Progenitor cell of endocrine pancreas (in vitro differentiated cells): ENCODE data around the gene ABCD4. TPM values are rescaled to one million over a fixed set of nuclear protein-coding genes. Genes with fewer than 3 reads are reported as not detected.

Experiments
- DNase-seq: peaks from one replicate; pipeline ENCODE4 v3.0.0; 2021; ENCODE audit warnings: low spot score; ENCODE audit not compliant: unreplicated experiment
- H3K27ac Mint-ChIP-seq: 2 replicates; pipeline ENCODE4 v1.8.0; 2021; ENCODE audit warnings: mild to moderate bottlenecking, moderate library complexity, mixed read lengths
- H3K27me3 Mint-ChIP-seq: 2 replicates; pipeline ENCODE4 v1.8.0; 2021; ENCODE audit warnings: mixed read lengths
- H3K36me3 Mint-ChIP-seq: 2 replicates; pipeline ENCODE4 v1.8.0; 2022; ENCODE audit warnings: mixed read lengths; ENCODE audit not compliant: insufficient read depth
- H3K4me1 Mint-ChIP-seq: 2 replicates; pipeline ENCODE4 v1.8.0; 2021; ENCODE audit warnings: low read depth, mixed read lengths
- H3K4me3 Mint-ChIP-seq: 2 replicates; pipeline ENCODE4 v1.8.0; 2021; ENCODE audit warnings: low read depth, mild to moderate bottlenecking, moderate library complexity, mixed read lengths
- H3K9me3 Mint-ChIP-seq: 2 replicates; pipeline ENCODE4 v1.8.0; 2021; ENCODE audit warnings: low read depth, mixed read lengths
- total RNA-seq: library from RNA; stranded (reverse); gene quantifications from 2 replicates; pipeline ENCODE4 v1.2.1, GENCODE V29; 2021
- TF ChIP-seq, protein P1 (sequence below): fragments of 200-600 bp; sonication (generic); IDR thresholded peaks from one replicate; pipeline ENCODE4 v1.5.0; 2021; ENCODE audit warnings: antibody characterized with exemption, mild to moderate bottlenecking; ENCODE audit not compliant: unreplicated experiment

Gene ABCD4
- total RNA-seq, 1 donor from 2014 or later, result 158 TPM

DNA sequence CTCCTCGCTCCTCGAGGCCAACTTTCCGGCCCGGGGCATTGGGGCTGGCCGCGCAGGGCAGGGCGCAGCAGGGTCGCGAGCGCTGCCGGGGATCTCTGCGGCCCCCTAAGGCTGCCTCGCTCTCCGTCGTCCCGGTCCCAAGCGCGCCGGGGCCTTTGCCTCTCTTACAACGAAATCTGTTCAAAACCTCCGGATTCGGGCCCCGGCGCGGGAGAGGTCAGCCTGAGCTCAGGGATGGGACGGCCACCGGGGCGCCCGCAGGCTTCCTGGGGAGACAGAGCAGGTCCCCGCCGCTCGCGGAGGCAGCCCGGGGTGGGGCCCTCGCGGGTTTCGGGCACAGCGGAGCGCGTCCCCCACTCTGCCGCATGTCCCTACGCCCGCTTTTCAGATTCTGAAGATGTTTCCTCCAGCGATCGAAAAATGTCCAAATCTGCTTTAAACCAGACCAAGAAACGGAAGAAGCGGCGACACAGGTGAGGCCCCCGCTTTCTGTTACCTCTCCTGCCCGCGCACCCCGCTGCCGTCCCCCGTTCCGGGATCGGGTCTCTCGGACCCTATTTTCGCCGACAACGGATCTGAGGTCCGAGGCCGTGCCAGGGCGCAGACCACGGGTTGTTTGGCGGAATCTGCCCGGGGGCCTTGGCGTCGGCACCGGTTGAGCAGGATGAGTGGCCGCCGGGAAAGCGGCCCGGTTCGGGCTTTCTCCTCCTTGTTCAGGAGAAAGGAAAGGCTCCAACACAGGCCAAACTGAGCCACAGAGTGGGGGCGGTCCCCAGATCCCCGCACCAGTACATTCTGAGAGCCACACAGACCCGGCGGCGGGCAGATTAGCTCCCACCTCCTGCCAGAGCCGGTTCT, 61.7 kb downstream of the ABCD4 start:
- Mint-ChIP-seq H3K27ac (peak overlapping the region; percentile 69), H3K9me3 (no peaks in the 10 kb centered on the region), H3K4me3 (peak overlapping the region; percentile 41), H3K4me1 (peaks cover 6% of the 10 kb centered on the region), H3K36me3 (no peaks in the 10 kb centered on the region), H3K27me3 (peaks cover 92% of the 10 kb centered on the region)
- TF ChIP-seq, protein P1, sequence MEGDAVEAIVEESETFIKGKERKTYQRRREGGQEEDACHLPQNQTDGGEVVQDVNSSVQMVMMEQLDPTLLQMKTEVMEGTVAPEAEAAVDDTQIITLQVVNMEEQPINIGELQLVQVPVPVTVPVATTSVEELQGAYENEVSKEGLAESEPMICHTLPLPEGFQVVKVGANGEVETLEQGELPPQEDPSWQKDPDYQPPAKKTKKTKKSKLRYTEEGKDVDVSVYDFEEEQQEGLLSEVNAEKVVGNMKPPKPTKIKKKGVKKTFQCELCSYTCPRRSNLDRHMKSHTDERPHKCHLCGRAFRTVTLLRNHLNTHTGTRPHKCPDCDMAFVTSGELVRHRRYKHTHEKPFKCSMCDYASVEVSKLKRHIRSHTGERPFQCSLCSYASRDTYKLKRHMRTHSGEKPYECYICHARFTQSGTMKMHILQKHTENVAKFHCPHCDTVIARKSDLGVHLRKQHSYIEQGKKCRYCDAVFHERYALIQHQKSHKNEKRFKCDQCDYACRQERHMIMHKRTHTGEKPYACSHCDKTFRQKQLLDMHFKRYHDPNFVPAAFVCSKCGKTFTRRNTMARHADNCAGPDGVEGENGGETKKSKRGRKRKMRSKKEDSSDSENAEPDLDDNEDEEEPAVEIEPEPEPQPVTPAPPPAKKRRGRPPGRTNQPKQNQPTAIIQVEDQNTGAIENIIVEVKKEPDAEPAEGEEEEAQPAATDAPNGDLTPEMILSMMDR, result no peak
- DNase-seq, result no peak

DNA sequence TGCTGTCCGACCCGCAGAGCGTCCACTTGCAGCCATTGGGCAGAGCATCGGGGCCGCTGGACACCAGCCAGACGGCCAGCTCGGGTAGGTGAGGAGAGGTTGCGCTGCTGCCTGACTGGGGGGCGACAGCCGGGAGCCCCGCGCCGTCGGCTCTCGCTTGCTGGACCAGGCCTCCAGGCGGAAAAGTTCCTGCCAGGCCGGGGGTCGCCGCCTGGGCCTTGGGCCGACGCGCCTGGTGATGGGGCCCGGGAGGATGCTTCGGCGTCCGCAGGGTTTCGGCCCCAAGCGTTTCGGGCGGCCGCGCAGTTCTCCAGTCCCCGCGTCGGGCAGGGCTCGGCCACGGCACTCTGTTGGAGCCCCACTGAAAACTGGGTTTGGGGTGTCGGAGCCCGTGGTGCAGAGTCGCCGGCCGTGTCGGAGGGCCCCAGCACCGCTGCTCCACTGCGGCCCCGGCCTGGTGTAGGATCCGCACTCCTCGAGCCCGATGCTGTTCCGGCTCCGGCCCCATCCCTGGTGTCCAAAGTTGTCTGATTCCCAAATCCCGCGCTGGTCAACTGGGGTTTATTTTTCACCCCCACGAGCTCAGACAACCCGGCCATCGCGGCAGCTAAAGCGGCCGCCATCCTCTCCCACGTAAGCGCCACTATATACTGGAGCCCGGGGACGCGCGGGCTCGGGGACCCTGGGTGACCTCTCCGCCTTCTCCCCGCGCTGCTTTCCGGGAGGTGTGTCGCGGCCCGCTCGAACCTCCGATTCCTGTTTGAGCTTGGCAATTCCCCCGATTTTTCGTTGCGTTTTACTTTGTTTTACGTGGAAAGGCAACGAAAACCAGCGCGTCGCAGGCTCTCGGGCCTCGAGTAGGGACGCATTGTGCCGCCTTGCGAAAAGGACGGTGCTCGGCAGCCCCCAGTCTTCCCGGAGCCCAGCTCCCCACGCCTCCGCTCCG, 62.6 kb downstream of the ABCD4 start:
- H3K36me3 Mint-ChIP-seq, result no peaks in the 10 kb centered on the region
- no peak overlapping the region for H3K4me3 Mint-ChIP-seq
- H3K27me3 Mint-ChIP-seq, result peaks cover 89% of the 10 kb centered on the region
- H3K27ac Mint-ChIP-seq, result no peak overlapping the region
- H3K9me3 Mint-ChIP-seq, result no peaks in the 10 kb centered on the region
- no peak for DNase-seq
- H3K4me1 Mint-ChIP-seq, result peaks cover 6% of the 10 kb centered on the region
- TF ChIP-seq, protein P1, result no peak

DNA sequence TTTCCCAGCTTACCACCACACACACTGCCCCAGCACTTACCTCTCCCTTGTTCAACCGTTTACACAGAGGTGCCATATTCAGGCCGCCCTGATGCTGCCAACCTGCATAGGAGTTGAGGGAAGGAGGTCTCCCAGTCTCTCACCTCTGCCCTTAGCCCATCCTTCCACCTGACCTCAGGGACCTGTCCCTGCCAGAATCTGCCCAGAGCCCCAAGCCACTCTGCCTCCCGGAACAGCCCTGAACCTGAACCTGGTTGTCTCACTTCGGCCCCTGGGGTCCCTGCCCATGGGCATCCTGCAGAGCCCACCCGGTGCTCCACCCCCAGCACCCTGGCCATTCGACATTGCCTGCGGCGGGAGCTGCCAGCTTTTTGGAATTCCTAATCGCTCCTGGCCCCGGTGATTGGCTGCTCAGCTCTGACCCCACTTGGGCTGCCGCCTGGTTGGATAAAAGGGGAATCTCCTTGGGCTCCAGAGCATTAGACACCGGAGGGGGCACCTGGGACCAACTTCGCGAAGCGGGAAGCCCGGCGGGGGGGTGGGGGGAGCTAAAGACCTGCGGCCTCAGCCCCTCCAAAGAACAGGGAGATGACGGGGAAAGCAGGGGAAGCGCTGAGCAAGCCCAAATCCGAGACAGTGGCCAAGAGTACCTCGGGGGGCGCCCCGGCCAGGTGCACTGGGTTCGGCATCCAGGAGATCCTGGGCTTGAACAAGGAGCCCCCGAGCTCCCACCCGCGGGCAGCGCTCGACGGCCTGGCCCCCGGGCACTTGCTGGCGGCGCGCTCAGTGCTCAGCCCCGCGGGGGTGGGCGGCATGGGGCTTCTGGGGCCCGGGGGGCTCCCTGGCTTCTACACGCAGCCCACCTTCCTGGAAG, 63.5 kb downstream of the ABCD4 start, which contains the start of gene VSX2:
VSX2 (plus strand) TSS at position 476 of the 874 bp plus-strand sequence; CDS start at position 589, 113 bp downstream.
- Mint-ChIP-seq H3K9me3 (no peaks in the 10 kb centered on the region), H3K27ac (no peak within 1 kb of the TSS), H3K36me3 (no peaks in the 10 kb centered on the region), H3K4me3 (no peak within 1 kb of the TSS), H3K4me1 (peaks cover 6% of the 10 kb centered on the region), H3K27me3 (peaks cover 86% of the 10 kb centered on the region)
- DNase-seq, result no peak
- TF ChIP-seq, protein P1, result no peak

DNA sequence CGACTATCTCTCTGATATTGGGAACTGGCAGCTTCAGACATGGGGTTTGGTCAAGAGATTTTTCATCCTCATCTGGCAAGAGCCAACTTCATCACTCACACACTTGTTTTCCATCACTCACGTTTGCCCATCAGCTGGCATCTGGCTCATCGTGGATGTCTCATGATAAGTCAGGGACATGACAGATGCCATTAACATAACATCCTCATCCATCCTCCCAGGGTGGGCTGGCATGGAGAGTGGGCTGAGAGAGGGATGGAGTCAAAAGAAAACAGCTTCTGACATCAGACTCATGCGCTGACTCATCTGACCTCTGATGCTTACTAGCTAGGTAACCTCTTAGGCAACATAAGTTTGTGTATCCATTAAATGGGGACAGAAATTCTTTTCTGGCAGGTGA, 65.3 kb downstream of the ABCD4 start:
- TF ChIP-seq, protein P1, result no peak
- Mint-ChIP-seq H3K4me1 (peaks cover 6% of the 10 kb centered on the region), H3K9me3 (peaks cover under 1% of the 10 kb centered on the region), H3K36me3 (no peaks in the 10 kb centered on the region), H3K27me3 (peaks cover 80% of the 10 kb centered on the region), H3K4me3 (no peak overlapping the region), H3K27ac (no peak overlapping the region)
- no peak for DNase-seq

Other genes starting within 250 kb of the ABCD4 start
- gene ALDH6A1, start 218.5 kb downstream of the ABCD4 start, total RNA-seq, result 55.4 and 57.3 TPM in 2 replicates
- 13.4 and 14.3 TPM in 2 replicates for gene LIN52, start 218.0 kb downstream of the ABCD4 start, total RNA-seq
- gene VSX2, start 63.5 kb downstream of the ABCD4 start, total RNA-seq, result not detected in 2 replicates
- 1.2 and 1.5 TPM in 2 replicates for gene VRTN, start 45.5 kb upstream of the ABCD4 start, total RNA-seq
- gene SYNDIG1L, start 123.3 kb upstream of the ABCD4 start, total RNA-seq, result 0.29 and 0.34 TPM in 2 replicates
- gene NPC2, start 190.4 kb upstream of the ABCD4 start, total RNA-seq, result 177 and 186 TPM in 2 replicates
- gene ISCA2, start 190.8 kb upstream of the ABCD4 start, total RNA-seq, result 34.0 and 37.2 TPM in 2 replicates